HG03439 (cell line): ENCODE measurements around the gene DHRS13.
"Not testable (repeated sequence)": the region's sequence is repeated elsewhere in the genome, so short reads cannot be mapped to it uniquely, and the experiment has no call there.

Source experiments
- ATAC-seq: cut with Tn5 transposase; IDR thresholded peaks from one replicate; pipeline ENCODE4 v1.9.1; 2021; ENCODE audit warnings: mild to moderate bottlenecking, moderate library complexity; ENCODE audit not compliant: unreplicated experiment

The DHRS13 gene

DNA sequence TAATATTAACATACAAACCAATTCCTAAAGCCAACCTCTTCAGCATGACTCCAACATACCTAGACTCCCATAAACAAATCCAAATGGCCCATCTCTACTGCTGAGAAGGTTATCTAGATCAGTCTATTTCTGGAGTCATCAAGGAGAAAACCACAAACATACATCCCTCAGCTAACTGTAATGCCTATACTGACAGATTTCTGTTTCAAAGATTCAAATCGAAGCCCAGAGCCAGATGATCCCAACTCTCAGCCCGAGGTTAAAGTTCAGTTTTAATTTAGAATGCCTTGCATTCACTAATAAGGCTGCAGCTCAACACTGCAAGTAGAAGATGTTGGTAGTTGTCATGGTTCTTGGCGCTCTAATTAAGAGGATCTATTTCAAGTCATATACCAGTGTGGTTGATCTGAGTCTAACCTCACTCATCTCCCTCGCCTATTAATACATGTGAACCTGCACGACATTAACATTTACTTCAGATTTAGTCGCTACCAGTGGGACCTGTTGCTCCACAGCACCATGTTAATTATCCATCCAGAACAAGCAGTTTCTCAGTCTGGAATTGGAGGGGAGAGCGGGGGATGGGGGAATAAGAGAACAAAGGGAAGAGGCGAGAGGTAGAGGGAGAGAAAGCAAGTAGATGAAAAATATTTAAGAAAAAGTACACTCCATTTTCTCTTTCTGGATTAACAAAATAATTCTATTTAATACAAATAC is 33.0 kb upstream of the DHRS13 start:
- no peak for ATAC-seq

GRCh38 chr17:28934508-28934907 is 31.6 kb upstream of the DHRS13 start:
- not testable (repeated sequence) for ATAC-seq

- no peak for ATAC-seq
Observed at GRCh38 chr17:28929787-28930186, 26.9 kb upstream of the DHRS13 start.

DNA sequence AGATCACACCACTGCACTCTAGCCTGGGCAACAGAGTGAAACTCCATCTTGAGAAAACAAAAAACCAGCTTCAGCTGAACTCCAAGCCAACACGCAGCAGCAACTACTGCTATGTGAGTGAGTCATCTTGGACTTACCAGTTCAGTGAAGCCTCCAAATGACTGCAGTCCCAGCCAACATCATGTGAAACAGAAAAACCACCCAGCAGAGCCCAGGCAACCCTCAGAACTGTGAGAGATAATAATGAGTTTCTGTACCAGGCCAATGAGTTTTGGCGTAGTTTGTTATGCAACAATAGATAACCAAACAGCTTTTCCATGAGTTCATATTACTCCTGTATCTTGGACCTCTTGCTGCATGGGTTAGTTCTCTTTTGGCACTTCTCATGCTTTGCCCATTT is 25.2 kb upstream of the DHRS13 start:
- no peak for ATAC-seq

GRCh38 chr17:28926786-28927185 is 23.9 kb upstream of the DHRS13 start:
- no peak for ATAC-seq

- no peak for ATAC-seq
Observed at GRCh38 chr17:28926366-28926765, 23.5 kb upstream of the DHRS13 start.

DNA sequence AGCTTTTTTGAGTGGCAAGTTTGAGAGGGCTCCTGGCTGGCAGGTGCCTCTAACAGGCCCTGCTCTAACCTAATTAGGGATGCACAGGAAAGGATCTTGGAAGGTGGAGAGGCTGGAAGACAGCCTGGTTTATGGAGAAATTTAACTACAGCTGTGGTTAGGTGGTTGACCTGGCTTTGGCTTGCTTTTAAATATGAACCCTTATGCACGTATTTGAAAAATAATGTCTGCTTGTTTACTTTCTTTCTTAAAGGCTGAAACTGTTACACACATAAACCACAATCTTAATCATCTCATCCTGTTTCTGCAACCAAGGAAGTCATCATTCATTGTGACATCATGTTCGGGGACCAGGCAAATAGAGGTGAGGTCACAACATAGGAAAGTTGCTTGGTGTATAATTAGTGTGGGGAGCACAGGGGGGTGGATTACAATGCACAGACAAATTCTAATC is 23.1 kb upstream of the DHRS13 start:
- no peak for ATAC-seq

- ATAC-seq: no peak
Observed at GRCh38 chr17:28920201-28920600, 17.3 kb upstream of the DHRS13 start.

DNA sequence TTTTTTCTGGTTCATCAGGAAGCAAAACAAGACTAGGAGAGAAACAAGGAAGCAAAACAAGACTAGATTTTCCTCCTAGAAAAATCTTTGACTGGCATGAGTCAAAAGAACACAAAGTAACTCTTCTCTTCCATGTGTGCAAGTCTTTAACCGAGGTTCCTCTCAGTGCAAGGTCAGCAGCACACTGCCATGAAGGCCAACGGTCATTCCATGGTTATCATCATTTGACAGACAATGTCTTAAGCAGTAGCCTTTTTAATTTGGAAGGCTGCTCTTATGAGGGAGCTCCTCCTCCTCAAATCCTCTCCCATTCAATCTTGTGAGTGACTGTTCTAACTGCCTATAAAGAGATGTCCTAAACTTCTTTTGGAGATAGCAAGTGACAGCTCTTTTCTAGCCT is 15.4 kb upstream of the DHRS13 start:
- no peak for ATAC-seq

- no peak for ATAC-seq
Observed at GRCh38 chr17:28917465-28917864, 14.6 kb upstream of the DHRS13 start.

DNA sequence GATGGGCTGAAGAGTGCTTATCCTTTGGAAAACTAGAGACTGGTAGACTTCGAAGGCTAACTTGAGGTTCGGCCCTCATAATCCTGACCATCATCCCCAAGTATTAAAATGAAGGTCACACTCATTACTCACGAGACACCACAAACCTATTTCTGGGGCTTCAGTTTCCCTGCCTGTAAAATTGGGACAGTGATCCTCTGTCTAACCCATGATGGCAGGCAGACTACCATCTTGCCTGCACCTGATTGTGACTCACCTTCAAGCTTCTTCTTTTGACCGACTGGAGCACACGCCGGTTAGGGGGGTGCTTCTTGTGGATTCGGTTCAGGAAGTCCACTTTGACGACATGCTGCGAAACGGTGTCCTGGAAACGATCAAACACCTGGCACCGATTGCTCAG is 14.2 kb upstream of the DHRS13 start:
- ATAC-seq: no peak

DNA sequence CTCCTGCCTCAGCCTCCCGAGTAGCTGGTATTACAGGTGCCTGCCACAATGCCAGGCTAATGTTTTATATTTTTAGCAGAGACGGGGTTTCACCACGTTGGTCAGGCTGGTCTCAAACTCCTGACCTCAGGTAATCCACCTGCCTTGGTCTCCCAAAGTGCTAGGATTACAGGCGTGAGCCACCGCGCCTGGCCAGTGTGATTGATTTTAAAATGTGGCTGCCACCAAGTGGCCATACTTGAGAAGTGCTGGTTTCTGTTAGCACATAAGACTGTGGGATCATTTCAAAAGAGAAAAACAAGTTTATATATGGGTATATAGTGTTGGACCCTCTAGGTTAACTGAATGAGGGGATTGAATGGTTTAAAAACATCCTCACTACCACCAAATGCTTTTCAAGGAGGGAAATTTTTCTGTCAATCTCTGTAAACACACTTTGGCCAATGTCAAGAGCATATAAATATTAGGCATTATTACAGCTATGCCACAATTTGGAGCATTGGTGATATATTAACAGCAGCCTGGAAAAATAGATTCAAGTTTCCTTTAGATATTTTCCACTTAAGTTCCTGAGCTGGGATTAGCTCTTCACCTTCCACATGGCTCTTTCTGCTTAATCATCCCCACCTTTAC is 13.5 kb upstream of the DHRS13 start:
- ATAC-seq: no peak

GRCh38 chr17:28912938-28913333 is 10.1 kb upstream of the DHRS13 start:
- no peak for ATAC-seq

- ATAC-seq: no peak
Observed at GRCh38 chr17:28912281-28912937, 9.5 kb upstream of the DHRS13 start.

GRCh38 chr17:28911411-28912045 is 8.6 kb upstream of the DHRS13 start:
- ATAC-seq: no peak

- ATAC-seq: no peak
Observed at GRCh38 chr17:28910534-28910933, 7.7 kb upstream of the DHRS13 start.

DNA sequence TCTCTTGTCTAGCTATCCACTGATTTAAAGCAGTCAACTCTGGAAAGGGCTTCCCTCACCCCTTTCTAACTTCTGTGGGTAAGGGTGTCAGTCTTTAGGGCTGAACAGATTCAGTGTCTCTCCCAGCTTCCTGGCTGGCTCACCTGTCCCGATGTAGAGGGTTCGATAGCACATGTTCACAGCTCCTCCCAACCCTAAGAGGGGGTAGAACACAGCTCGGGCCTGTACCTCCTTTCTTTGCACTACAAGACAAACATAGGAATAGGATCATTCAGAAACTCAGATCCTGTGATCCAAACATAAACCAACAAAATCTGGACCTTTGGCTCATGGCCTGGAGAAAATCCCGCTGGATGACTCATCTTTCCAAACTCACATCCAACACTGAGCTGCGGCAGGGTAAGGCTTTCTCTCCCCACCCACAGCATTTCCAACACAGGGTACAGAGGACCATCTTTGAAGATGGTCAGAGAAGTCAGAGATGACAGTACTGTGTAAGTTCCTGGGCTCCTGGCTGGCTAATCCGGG is 5.8 kb upstream of the DHRS13 start:
- no peak for ATAC-seq

DNA sequence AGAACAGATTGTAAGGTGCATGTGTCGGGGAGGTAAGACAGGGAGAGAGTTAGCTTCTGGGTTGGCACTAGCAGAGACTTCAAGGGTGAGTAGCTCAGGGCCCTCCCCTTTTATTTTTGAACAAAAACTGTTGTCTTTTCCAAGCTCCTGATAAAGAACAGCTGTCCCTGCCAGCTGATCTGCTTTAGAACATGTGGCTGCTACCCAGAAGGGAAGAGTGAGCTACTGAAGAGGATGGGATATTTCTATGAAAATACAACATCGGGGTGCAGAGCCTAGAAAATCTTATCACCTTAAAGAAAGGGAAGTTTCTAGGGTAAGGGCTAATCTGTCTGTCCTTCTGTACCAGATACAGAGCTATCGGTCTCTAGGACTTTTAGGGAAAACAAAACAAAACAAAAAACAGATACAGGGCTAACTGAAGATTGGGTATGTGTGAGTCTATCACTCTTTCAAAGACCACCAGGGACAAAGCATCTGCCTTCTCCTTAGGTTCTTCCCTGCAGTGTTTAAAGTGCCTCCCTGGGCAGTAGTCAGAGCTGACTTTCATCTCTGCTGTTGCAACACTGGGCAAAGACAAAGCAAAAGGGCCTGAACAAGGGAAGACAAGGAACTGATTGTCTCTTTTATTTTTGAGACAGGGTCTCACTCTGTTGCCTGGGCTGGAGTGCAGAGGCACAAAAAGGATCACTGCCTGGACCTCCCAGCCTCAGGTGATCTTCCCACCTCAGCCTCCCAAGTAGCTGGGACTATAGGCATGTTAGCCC is 5.0 kb upstream of the DHRS13 start:
- ATAC-seq: no peak

DNA sequence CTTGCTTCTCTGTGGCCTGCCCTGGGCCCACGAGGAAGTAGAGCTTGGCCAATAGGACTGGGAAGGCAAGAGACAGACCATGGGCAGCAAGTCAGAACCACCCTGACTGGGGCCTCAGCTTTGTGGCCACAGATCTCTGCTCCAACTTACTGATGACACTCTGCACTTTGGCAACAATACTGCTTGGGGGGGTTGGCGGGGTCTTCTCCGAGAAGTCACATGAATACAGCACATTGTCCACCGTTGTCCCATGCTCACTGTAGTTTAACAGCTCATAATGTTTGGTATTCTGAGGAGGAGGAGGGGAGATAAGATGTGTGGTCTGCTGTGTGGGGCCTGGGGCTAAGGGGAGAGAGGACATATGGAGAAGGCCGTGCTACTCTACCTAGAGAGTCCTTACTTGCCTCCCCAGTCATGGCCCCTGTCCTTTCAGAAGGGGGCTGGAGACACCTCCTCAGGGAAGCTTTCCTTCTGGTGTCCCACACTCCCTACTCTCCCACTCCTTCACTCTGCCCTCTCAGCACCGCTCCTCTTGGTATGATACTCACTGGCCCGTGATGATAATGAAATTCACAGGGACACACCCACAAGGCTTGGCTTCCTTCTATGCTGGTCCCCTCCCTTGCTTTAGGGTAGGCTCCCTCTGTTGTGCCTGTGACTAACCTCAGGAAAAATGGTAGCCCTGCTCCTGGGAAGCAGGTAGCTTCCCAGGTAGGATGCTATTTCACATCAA is 4.0 kb upstream of the DHRS13 start:
- no peak for ATAC-seq

DNA sequence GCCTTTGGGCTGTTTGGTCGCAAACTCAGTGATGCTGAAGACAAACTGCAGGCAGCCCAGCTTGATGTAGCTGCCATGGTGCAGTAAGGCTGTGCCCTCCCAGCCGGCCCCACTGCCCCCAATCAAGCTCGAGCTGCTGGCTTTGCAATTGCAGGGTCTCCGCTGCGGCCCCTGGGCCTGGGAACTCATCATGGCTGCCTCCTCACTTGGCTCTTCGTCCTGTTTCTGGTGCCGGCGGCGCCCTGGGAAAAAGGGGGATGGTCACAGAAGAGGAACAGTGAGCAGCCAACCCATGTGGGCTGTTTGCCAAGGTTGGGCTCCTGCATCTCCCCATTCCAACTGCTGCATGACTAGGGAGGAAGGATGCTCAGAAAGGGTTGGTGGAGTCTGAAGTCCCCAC is 3.4 kb upstream of the DHRS13 start:
- ATAC-seq: no peak
